Smooth muscle cell (in vitro differentiated cells): ENCODE data around the gene FGGY. TPM values are rescaled to one million over a fixed set of nuclear protein-coding genes. Genes with fewer than 3 reads are reported as not detected.

Experiments
- DNase-seq: peaks from one replicate; lab custom pipeline; 2025; ENCODE audit not compliant: unreplicated experiment; lab: John Stamatoyannopoulos, UW
- H2AFZ ChIP-seq: fragments of 200-600 bp; sonication (generic); 2 replicates; pipeline ENCODE4 v1.6.0; 2016; ENCODE audit warnings: antibody characterized with exemption, low read depth, mild to moderate bottlenecking
- H3F3A ChIP-seq: fragments of 200-600 bp; sonication (generic); 2 replicates; pipeline ENCODE4 v1.6.0; 2017; ENCODE audit warnings: antibody characterized with exemption, low read depth
- H3K27ac ChIP-seq: fragments of 200-600 bp; sonication (generic); 2 replicates; pipeline ENCODE4 v1.5.1; 2016; ENCODE audit warnings: low read depth, mild to moderate bottlenecking
- H3K27me3 ChIP-seq: fragments of 200-600 bp; sonication (generic); 2 replicates; pipeline ENCODE4 v1.6.1; 2016; ENCODE audit warnings: low read depth, mild to moderate bottlenecking
- H3K36me3 ChIP-seq: fragments of 200-600 bp; sonication (generic); 2 replicates; pipeline ENCODE4 v1.5.1; 2016; ENCODE audit warnings: low read depth
- H3K4me1 ChIP-seq: fragments of 200-600 bp; sonication (generic); 2 replicates; pipeline ENCODE4 v1.5.1; 2016; ENCODE audit warnings: low read depth
- H3K4me2 ChIP-seq: fragments of 200-600 bp; sonication (generic); 2 replicates; pipeline ENCODE4 v1.6.0; 2016; ENCODE audit warnings: mild to moderate bottlenecking
- H3K4me3 ChIP-seq: fragments of 200-600 bp; sonication (generic); 2 replicates; pipeline ENCODE4 v1.5.1; 2016; ENCODE audit warnings: mild to moderate bottlenecking
- H3K79me2 ChIP-seq: fragments of 200-600 bp; sonication (generic); 2 replicates; pipeline ENCODE4 v1.6.0; 2016; ENCODE audit warnings: low read depth, mild to moderate bottlenecking
- H3K9ac ChIP-seq: fragments of 200-600 bp; sonication (generic); 2 replicates; pipeline ENCODE4 v1.6.0; 2016; ENCODE audit warnings: low read depth
- H3K9me3 ChIP-seq: fragments of 200-600 bp; sonication (generic); replicated peaks from 2 replicates; pipeline ENCODE4 v1.5.1; 2016; ENCODE audit warnings: low read depth
- H4K20me1 ChIP-seq: fragments of 200-600 bp; sonication (generic); 2 replicates; pipeline ENCODE4 v1.6.0; 2016; ENCODE audit warnings: low read depth
- CTCF ChIP-seq: fragments of 200-600 bp; sonication (generic); IDR thresholded peaks from 2 replicates; pipeline ENCODE4 v1.5.1; 2017; ENCODE audit warnings: borderline replicate concordance, mild to moderate bottlenecking, antibody characterized with exemption; ENCODE audit not compliant: insufficient read depth, poor library complexity, severe bottlenecking
- WGBS: methylation state at CpG from one replicate; pipeline ENCODE4 v1.1.7; 2016; ENCODE audit warnings: low lambda C conversion rate; 5-methylcytosine and 5-hydroxymethylcytosine counted together
- polyA plus RNA-seq: library from polyadenylated mRNA; unstranded; fragments of >200 nt; fragmentation: Nextera tagmentation; extraction: Ambion mirVana; gene quantifications from 2 replicates; pipeline ENCODE4 v1.2.1, GENCODE V29; 2016
- total RNA-seq: library from RNA; depleted of rRNA; stranded (reverse); fragments of >200 nt; gene quantifications from 2 replicates; pipeline ENCODE4 v1.2.3, GENCODE V29; 2014

The FGGY gene
- total and polyA plus RNA-seq, 2 experiments from 2014 or later, result 5.1 to 9.2 TPM

DNA sequence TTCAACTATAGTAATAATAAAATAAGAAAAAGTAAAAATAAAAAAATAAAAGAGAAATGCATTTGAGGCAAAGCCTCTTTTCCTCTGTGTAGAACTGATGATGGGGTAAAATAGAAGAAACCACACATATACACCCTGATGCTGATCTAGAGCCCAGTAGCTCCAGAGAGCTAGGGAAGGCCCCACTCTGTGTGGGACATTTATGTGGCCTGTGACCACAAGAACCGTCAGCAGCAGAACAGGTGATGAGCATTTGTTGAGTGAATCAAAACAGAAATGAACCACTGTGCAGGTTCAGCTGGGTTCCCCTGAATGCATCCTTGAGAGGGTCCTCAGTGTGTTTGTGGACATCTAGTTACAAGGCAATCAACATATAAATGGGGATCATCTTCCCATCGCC lies 296.0 kb downstream of the FGGY start:
- no peaks in the 10 kb centered on the region for H3K9me3 ChIP-seq
- no peak overlapping the region for H3K4me2 ChIP-seq
- H4K20me1 ChIP-seq, result no peaks in the 10 kb centered on the region
- H3K27me3 ChIP-seq, result no peaks in the 10 kb centered on the region
- H3K27ac ChIP-seq, result no peak overlapping the region
- H3K36me3 ChIP-seq, result no peaks in the 10 kb centered on the region
- DNase-seq, result no peak
- H3F3A ChIP-seq, result peaks cover 3% of the 10 kb centered on the region
- no peak overlapping the region for H2AFZ ChIP-seq
- H3K4me3 ChIP-seq, result no peak overlapping the region
- H3K79me2 ChIP-seq, result no peaks in the 10 kb centered on the region
- no peak for TF ChIP-seq CTCF
- 94% methylated on average over 2 of the region's 2 CpGs for WGBS
- peaks cover 13% of the 10 kb centered on the region for H3K4me1 ChIP-seq
- H3K9ac ChIP-seq, result no peak overlapping the region

- Histone ChIP-seq H3K79me2 (no peaks in the 10 kb centered on the region), H3K4me2 (no peak overlapping the region), H4K20me1 (no peaks in the 10 kb centered on the region), H2AFZ (no peak overlapping the region), H3K4me1 (peaks cover 13% of the 10 kb centered on the region), H3K9me3 (no peaks in the 10 kb centered on the region), H3K27me3 (no peaks in the 10 kb centered on the region), H3F3A (peaks cover 3% of the 10 kb centered on the region), H3K27ac (no peak overlapping the region), H3K36me3 (no peaks in the 10 kb centered on the region), H3K9ac (no peak overlapping the region), H3K4me3 (no peak overlapping the region)
- WGBS, result 88% methylated on average over 5 of the region's 5 CpGs
- DNase-seq, result no peak
- TF ChIP-seq CTCF, result no peak
These were observed 297.2 kb downstream of the FGGY start for GRCh38 chr1:59593798-59594790.

- H2AFZ ChIP-seq, result peak overlapping the region; percentile 56
- H3K27me3 ChIP-seq, result no peaks in the 10 kb centered on the region
- no peak overlapping the region for H3K4me3 ChIP-seq
- TF ChIP-seq CTCF, result no peak
- no peak for DNase-seq
- peak overlapping the region; percentile 61 for H3K4me2 ChIP-seq
- H3K27ac ChIP-seq, result peak overlapping the region; percentile 34
- 26% methylated on average over 3 of the region's 3 CpGs for WGBS
- peak overlapping the region; percentile 28 for H3K9ac ChIP-seq
- peaks cover 6% of the 10 kb centered on the region for H3F3A ChIP-seq
- H3K4me1 ChIP-seq, result peaks cover 13% of the 10 kb centered on the region
- H3K9me3 ChIP-seq, result no peaks in the 10 kb centered on the region
- H4K20me1 ChIP-seq, result no peaks in the 10 kb centered on the region
- H3K36me3 ChIP-seq, result no peaks in the 10 kb centered on the region
- H3K79me2 ChIP-seq, result no peaks in the 10 kb centered on the region
These were observed 298.9 kb downstream of the FGGY start for GRCh38 chr1:59595774-59596173.
